MM.1S (cell line): ENCODE data around the gene SMARCD3.

Source experiments
- DNase-seq: peaks from one replicate; pipeline ENCODE4 v3.0.0-alpha.2; 2015
- H2AFZ ChIP-seq: fragments of 300-600 bp; sonication (generic); 2 replicates; pipeline ENCODE4 v1.6.0; 2016; ENCODE audit warnings: antibody characterized with exemption, low read length
- H3F3A ChIP-seq: fragments of 300-600 bp; sonication (generic); 2 replicates; pipeline ENCODE4 v1.6.1; 2016; ENCODE audit warnings: mild to moderate bottlenecking, antibody characterized with exemption, low read length, moderate library complexity, mixed read lengths; ENCODE audit not compliant: insufficient read depth
- H3K27ac ChIP-seq: fragments of 300-600 bp; sonication (generic); 2 replicates; pipeline ENCODE4 v1.5.1; 2016; ENCODE audit warnings: mild to moderate bottlenecking, low read length
- H3K27me3 ChIP-seq: fragments of 300-600 bp; sonication (generic); replicated peaks from 2 replicates; pipeline ENCODE4 v1.6.0; 2016; ENCODE audit warnings: low read length; ENCODE audit not compliant: insufficient read depth
- H3K36me3 ChIP-seq: fragments of 300-600 bp; sonication (generic); replicated peaks from 2 replicates; pipeline ENCODE4 v1.6.1; 2016; ENCODE audit warnings: mild to moderate bottlenecking, low read length, mixed read lengths; ENCODE audit not compliant: insufficient read depth
- H3K4me1 ChIP-seq: fragments of 300-600 bp; sonication (generic); 2 replicates; pipeline ENCODE4 v1.6.1; 2016; ENCODE audit warnings: low read length, mixed read lengths
- H3K4me2 ChIP-seq: fragments of 300-600 bp; sonication (generic); 2 replicates; pipeline ENCODE4 v1.6.0; 2016; ENCODE audit warnings: low read depth, low read length
- H3K4me3 ChIP-seq: fragments of 300-600 bp; sonication (generic); 2 replicates; pipeline ENCODE4 v1.5.1; 2016; ENCODE audit warnings: low read length, mixed read lengths
- H3K79me2 ChIP-seq: fragments of 300-600 bp; sonication (generic); 2 replicates; pipeline ENCODE4 v1.6.1; 2016; ENCODE audit warnings: mixed run types, low read length, mixed read lengths
- H3K9ac ChIP-seq: fragments of 300-600 bp; sonication (generic); 2 replicates; pipeline ENCODE4 v1.6.1; 2016; ENCODE audit warnings: low read length, mixed read lengths
- H3K9me2 ChIP-seq: fragments of 300-600 bp; sonication (generic); replicated peaks from 2 replicates; pipeline ENCODE4 v1.6.1; 2016; ENCODE audit warnings: mild to moderate bottlenecking, low read length, mixed read lengths; ENCODE audit not compliant: insufficient read depth
- H3K9me3 ChIP-seq: fragments of 300-600 bp; sonication (generic); replicated peaks from 2 replicates; pipeline ENCODE4 v1.6.1; 2016; ENCODE audit warnings: mild to moderate bottlenecking, low read length, mixed read lengths; ENCODE audit not compliant: insufficient read depth
- H4K20me1 ChIP-seq: fragments of 300-600 bp; sonication (generic); 2 replicates; pipeline ENCODE4 v1.6.1; 2016; ENCODE audit warnings: mild to moderate bottlenecking, low read length, moderate library complexity, mixed read lengths; ENCODE audit not compliant: insufficient read depth
- EZH2 ChIP-seq: fragments of 300-600 bp; sonication (generic); optimal IDR thresholded peaks from 2 replicates; pipeline ENCODE3; 2017; ENCODE audit warnings: low read depth, mild to moderate bottlenecking, antibody characterized with exemption, low read length, mixed read lengths
- EZH2phosphoT487 ChIP-seq: fragments of 300-600 bp; sonication (generic); IDR thresholded peaks from 2 replicates; pipeline ENCODE4 v1.6.1; 2018; ENCODE audit warnings: antibody characterized with exemption, low read length
- TF ChIP-seq, protein P1 (sequence below): fragments of 300-600 bp; sonication (generic); IDR thresholded peaks from 2 replicates; pipeline ENCODE4 v1.5.1; 2016; ENCODE audit warnings: antibody characterized with exemption, low read length, mixed read lengths

SMARCD3 gene

DNA sequence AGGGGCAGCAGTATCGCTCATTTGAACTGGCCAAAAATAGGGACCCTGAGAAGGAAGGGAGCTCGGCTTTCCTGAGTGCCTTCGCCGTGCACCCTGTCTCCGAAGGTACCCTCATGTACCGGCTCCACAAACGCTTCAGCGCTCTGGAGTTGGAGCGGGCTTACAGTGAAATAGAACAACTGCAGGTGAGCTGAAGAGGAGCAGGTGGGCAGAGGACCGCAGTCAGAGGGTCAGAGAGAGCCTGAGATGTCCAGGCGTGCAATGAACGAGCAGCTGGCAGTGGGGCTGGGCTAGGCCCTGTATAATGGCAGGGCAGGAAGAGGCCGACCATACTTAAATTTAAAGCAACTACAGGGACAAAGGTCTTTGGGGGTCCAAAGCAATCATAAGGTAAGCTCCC, 12.1 kb downstream of the SMARCD3 start:
- no peaks in the 10 kb centered on the region for H3K27me3 ChIP-seq
- peaks cover 8% of the 10 kb centered on the region; the same call in 1 of the 2 replicates for H3K36me3 ChIP-seq
- H3F3A ChIP-seq: no peaks in the 10 kb centered on the region
- no peak overlapping the region for H3K4me2 ChIP-seq
- no peak overlapping the region for H3K9ac ChIP-seq
- H3K4me1 ChIP-seq: peaks cover 13% of the 10 kb centered on the region
- H3K9me3 ChIP-seq: no peaks in the 10 kb centered on the region
- H3K9me2 ChIP-seq: no peaks in the 10 kb centered on the region
- no peak overlapping the region for H3K4me3 ChIP-seq
- H3K79me2 ChIP-seq: peaks cover 39% of the 10 kb centered on the region
- no peak for DNase-seq
- H3K27ac ChIP-seq: no peak overlapping the region
- no peak overlapping the region for H2AFZ ChIP-seq
- TF ChIP-seq EZH2phosphoT487 (no peak), EZH2 (no peak)
- TF ChIP-seq, protein P1, sequence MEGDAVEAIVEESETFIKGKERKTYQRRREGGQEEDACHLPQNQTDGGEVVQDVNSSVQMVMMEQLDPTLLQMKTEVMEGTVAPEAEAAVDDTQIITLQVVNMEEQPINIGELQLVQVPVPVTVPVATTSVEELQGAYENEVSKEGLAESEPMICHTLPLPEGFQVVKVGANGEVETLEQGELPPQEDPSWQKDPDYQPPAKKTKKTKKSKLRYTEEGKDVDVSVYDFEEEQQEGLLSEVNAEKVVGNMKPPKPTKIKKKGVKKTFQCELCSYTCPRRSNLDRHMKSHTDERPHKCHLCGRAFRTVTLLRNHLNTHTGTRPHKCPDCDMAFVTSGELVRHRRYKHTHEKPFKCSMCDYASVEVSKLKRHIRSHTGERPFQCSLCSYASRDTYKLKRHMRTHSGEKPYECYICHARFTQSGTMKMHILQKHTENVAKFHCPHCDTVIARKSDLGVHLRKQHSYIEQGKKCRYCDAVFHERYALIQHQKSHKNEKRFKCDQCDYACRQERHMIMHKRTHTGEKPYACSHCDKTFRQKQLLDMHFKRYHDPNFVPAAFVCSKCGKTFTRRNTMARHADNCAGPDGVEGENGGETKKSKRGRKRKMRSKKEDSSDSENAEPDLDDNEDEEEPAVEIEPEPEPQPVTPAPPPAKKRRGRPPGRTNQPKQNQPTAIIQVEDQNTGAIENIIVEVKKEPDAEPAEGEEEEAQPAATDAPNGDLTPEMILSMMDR: no peak
- no peaks in the 10 kb centered on the region for H4K20me1 ChIP-seq

DNA sequence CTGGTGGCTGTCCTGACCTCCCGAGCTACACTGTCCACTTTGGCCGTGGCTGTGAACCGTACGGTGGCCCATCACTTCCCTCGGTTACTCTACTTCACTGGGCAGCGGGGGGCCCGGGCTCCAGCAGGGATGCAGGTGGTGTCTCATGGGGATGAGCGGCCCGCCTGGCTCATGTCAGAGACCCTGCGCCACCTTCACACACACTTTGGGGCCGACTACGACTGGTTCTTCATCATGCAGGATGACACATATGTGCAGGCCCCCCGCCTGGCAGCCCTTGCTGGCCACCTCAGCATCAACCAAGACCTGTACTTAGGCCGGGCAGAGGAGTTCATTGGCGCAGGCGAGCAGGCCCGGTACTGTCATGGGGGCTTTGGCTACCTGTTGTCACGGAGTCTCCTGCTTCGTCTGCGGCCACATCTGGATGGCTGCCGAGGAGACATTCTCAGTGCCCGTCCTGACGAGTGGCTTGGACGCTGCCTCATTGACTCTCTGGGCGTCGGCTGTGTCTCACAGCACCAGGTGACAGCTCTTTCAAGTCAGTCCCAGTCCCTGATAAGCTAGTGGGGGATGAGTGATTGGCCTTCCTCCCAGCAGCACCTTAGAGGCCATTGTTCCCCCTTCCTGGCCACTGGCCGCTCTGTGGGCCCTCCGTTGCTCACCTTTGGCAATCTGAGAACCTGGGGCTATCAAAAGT, 13.3 kb downstream of the SMARCD3 start:
- H4K20me1 ChIP-seq: no peaks in the 10 kb centered on the region
- H3K9ac ChIP-seq: no peak overlapping the region
- no peak overlapping the region for H3K4me3 ChIP-seq
- H3F3A ChIP-seq: no peaks in the 10 kb centered on the region
- no peak for DNase-seq
- no peaks in the 10 kb centered on the region for H3K9me2 ChIP-seq
- H3K79me2 ChIP-seq: peaks cover 39% of the 10 kb centered on the region
- H2AFZ ChIP-seq: no peak overlapping the region
- H3K36me3 ChIP-seq: peaks cover 8% of the 10 kb centered on the region; the same call in 1 of the 2 replicates
- TF ChIP-seq, protein P1: no peak
- TF ChIP-seq EZH2 (no peak), EZH2phosphoT487 (no peak)
- H3K9me3 ChIP-seq: no peaks in the 10 kb centered on the region
- no peak overlapping the region for H3K27ac ChIP-seq
- no peaks in the 10 kb centered on the region for H3K27me3 ChIP-seq
- H3K4me1 ChIP-seq: peaks cover 16% of the 10 kb centered on the region
- no peak overlapping the region for H3K4me2 ChIP-seq

DNA sequence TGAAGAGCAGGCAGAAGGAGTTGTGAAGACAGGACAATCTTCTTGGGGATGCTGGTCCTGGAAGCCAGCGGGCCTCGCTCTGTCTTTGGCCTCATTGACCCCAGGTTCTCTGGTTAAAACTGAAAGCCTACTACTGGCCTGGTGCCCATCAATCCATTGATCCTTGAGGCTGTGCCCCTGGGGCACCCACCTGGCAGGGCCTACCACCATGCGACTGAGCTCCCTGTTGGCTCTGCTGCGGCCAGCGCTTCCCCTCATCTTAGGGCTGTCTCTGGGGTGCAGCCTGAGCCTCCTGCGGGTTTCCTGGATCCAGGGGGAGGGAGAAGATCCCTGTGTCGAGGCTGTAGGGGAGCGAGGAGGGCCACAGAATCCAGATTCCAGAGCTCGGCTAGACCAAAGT, 14.7 kb downstream of the SMARCD3 start:
- H3K79me2 ChIP-seq: peaks cover 39% of the 10 kb centered on the region

More for the DNA sequence above, 14.7 kb downstream of the SMARCD3 start:
- Histone ChIP-seq H4K20me1 (no peaks in the 10 kb centered on the region), H3K4me3 (peak overlapping the region; percentile 94), H3K9ac (peak overlapping the region; percentile 87; the same call in 1 of the 2 replicates), H3K27me3 (no peaks in the 10 kb centered on the region), H3F3A (no peaks in the 10 kb centered on the region), H3K9me2 (no peaks in the 10 kb centered on the region), H3K9me3 (no peaks in the 10 kb centered on the region), H2AFZ (no peak overlapping the region), H3K4me1 (peaks cover 16% of the 10 kb centered on the region), H3K36me3 (peaks cover 8% of the 10 kb centered on the region; the same call in 1 of the 2 replicates), H3K27ac (no peak overlapping the region), H3K4me2 (peak overlapping the region; percentile 81)
- no peak for TF ChIP-seq EZH2phosphoT487
- TF ChIP-seq, protein P1: no peak
- no peak for TF ChIP-seq EZH2
- no peak for DNase-seq
